Activated CD8-positive, alpha-beta memory T cell treated with anti-CD3 and anti-CD28 coated beads for 48 hours (primary cell): ENCODE results near the gene B4GAT1.

Source experiments
- DNase-seq, 3 experiments: peaks; one replicate each; pipeline ENCODE4 v3.0.0-alpha.2; 2020; ENCODE audit warnings: low read depth in 2 of 3, low spot score in 2 of 3

B4GAT1 gene

GRCh38 chr11:66338276-66339161 lies 8.9 kb downstream of the B4GAT1 start:
- no peak for DNase-seq

- no peak for DNase-seq
Measured at GRCh38 chr11:66337103-66337899, 10.1 kb downstream of the B4GAT1 start.

- DNase-seq = peak; percentile 51 to 66 (median 60)
Measured at GRCh38 chr11:66336234-66337102, 11.0 kb downstream of the B4GAT1 start, which contains the start of gene RIN1. TSS of gene RIN1 (minus strand) at chr11:66336434. CDS start at chr11:66336402, 32 bp downstream.

- no peak for DNase-seq
Measured at GRCh38 chr11:66335531-66336233, 11.7 kb downstream of the B4GAT1 start.

GRCh38 chr11:66334605-66335442 lies 12.6 kb downstream of the B4GAT1 start:
- no peak for DNase-seq

- DNase-seq = no peak
Measured at GRCh38 chr11:66333896-66334604, 13.4 kb downstream of the B4GAT1 start.

GRCh38 chr11:66333220-66333877 lies 14.1 kb downstream of the B4GAT1 start:
- no peak for DNase-seq

- no peak for DNase-seq
Measured at GRCh38 chr11:66332371-66333219, 14.8 kb downstream of the B4GAT1 start.

- no peak for DNase-seq
Measured at GRCh38 chr11:66331542-66332370, 15.7 kb downstream of the B4GAT1 start.

GRCh38 chr11:66330931-66331330 lies 16.5 kb downstream of the B4GAT1 start:
- DNase-seq = no peak

GRCh38 chr11:66329165-66329673 lies 18.2 kb downstream of the B4GAT1 start:
- no peak for DNase-seq

GRCh38 chr11:66328302-66329144 lies 18.9 kb downstream of the B4GAT1 start:
- peak; percentile 65 to 72 (median 69) for DNase-seq

GRCh38 chr11:66328031-66328301 lies 19.5 kb downstream of the B4GAT1 start:
- DNase-seq = no peak

GRCh38 chr11:66327171-66328030 lies 20.0 kb downstream of the B4GAT1 start:
- no peak for DNase-seq
